HG02840 (cell line): Measurements from ENCODE around the gene TAAR6.
A peak's percentile ranks its signal among the peaks of the same experiment; 100 is the strongest.
"Not testable (repeated sequence)": the region's sequence is repeated elsewhere in the genome, so short reads cannot be mapped to it uniquely, and the experiment has no call there.

ENCODE experiments used
- ATAC-seq: cut with Tn5 transposase; IDR thresholded peaks from one replicate; pipeline ENCODE4 v1.9.1; 2021; ENCODE audit warnings: mild to moderate bottlenecking, moderate library complexity, moderate number of reproducible peaks; ENCODE audit not compliant: unreplicated experiment, low FRiP score

The TAAR6 gene

DNA sequence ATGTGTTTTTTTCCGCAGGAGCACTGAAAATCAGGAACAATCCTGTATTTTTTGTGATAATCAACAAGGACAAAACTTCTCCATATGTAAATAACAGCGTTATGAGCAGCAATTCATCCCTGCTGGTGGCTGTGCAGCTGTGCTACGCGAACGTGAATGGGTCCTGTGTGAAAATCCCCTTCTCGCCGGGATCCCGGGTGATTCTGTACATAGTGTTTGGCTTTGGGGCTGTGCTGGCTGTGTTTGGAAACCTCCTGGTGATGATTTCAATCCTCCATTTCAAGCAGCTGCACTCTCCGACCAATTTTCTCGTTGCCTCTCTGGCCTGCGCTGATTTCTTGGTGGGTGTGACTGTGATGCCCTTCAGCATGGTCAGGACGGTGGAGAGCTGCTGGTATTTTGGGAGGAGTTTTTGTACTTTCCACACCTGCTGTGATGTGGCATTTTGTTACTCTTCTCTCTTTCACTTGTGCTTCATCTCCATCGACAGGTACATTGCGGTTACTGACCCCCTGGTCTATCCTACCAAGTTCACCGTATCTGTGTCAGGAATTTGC is at the start of gene TAAR6:
Gene TAAR6, plus strand, starts transcription at position 102 of the 557 bp plus-strand sequence. Its CDS starts 0 bp downstream, at position 102.
- ATAC-seq, result no peak

GRCh38 chr6:132520953-132521352 is 49.2 kb upstream of the TAAR6 start:
- no peak for ATAC-seq

DNA sequence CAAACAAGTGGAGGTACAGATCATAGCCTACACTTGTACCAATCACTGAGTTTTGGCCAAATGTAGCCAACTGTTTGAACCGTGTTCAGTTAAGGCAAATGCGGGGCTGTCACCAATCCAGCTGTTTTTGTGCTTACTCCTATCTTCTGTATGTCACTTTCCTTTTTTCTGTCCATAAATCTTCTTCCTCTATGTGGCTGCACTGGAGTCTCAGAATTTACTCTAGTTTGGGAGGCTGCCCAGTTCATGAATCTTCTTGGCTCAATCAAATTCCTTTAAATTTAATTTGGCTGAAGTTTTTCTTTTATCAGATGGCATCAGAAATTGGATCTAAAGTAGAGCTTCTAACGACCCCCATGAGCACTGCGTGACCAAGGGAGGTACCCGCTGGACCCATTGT is 45.5 kb upstream of the TAAR6 start:
- no peak for ATAC-seq

DNA sequence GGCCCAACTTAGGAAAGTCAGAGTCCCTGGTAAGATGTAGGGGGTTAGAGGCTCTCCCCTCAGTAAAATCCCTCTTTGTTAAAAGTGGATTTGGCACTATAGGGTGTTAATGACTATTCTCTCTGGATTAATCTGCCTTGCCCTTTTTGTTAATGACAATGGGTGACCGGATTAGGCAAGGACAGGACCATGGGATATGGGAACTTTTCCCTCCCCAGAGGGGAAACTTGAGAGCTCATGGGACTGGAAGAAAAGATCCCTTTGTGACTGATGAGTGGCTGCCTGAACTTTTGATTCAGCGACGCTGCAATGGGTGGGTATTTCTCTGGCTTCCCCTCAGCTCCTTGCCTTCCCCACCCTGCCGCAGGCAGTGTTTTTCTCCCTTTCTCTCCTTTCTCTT is 44.3 kb upstream of the TAAR6 start:
- no peak for ATAC-seq

- no peak for ATAC-seq
These were observed 43.7 kb upstream of the TAAR6 start for GRCh38 chr6:132526461-132526860.

- ATAC-seq, result no peak
These were observed 42.3 kb upstream of the TAAR6 start for GRCh38 chr6:132527791-132528190.

DNA sequence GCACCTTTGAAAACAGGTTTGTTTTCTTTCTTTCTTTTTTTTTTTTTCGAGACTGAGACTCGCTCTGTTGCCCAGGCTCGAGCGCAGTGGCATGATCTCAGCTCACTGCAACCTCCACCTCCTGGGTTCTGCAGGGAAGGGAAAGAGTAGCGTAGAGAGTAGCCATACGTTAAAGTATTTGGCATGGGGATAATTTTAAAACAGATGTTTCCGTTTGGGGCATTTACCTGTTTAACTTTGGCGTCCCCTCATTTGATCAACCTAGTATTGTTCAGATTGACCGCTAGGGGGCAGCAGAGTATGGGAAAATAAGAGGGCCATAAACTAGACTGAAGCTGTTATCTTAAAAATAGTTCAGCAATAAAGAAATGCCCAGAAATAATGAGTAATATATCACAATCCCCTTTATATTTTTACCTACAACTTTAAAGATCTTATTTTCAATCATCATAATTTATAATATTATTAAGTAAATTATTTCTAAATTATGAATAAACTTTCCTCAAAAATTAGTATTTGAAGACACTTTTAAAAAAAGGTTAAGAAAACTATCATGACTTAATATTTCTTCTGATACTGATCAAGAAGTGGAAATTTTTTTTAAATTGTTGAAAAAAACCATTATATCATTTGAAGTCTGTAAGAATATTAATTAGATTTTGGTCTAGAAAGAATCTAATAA is 39.7 kb upstream of the TAAR6 start:
- peak; percentile 70 for ATAC-seq

GRCh38 chr6:132534546-132534945 is 35.6 kb upstream of the TAAR6 start:
- not testable (repeated sequence) for ATAC-seq

DNA sequence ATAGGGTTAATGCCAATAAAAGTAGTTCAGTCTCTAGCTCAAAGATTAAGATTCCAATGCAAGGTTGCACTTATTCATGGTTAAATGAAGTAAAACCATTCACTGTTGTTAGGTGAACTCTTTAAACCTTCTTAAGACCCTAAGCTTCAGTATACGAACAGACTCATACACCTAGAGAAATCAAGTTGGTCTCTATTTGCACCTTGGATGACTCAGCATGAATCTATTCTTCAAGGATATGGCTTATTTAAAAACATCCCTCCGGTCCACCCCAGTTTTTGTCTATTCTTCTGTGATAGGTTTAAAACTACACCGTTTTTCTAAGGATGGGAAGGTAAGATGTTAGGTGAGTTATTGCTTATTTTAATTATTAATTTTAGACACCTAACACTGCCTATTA is 33.0 kb upstream of the TAAR6 start:
- ATAC-seq, result no peak

DNA sequence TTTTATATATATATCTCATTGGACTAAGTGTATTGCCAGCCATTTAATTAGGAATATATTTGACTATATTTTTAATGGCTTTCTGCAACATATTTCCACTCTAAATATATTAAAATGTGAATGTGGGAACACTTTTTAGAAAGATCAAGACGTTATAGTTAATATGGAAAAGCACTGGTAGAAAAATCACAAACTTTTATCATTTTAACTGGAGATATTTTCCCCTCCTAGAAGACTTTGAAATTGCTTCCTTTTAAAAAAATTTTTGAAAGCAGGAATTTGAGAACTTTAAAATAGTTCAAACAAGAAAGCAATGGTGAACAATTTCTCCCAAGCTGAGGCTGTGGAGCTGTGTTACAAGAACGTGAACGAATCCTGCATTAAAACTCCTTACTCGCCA is 32.1 kb upstream of the TAAR6 start, which contains the start of gene TAAR9:
Gene TAAR9, plus strand, starts transcription at position 301 of the 400 bp plus-strand sequence. Its CDS starts 13 bp downstream, at position 314.
- no peak for ATAC-seq

DNA sequence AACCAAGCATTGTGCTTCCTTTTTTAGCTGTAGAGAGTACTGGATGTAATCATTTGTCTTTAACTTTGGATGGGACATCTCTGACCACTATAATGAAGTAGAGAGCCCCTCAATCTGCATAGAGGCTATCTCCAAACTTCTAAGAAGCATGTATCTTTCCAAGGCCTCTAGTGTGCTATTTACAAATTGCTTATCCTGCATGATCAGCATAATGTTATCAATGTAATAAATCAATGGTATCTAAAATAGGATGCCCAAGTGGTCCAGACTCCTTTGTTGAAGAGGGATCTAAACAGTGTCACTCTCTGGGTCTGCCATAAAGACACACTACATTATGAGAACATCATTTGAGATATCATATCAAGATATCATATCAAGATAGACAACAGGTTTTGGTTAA is 25.3 kb upstream of the TAAR6 start:
- no peak for ATAC-seq

- ATAC-seq, result no peak
These were observed 21.2 kb upstream of the TAAR6 start for GRCh38 chr6:132548746-132549463.

GRCh38 chr6:132551214-132551613 is 18.9 kb upstream of the TAAR6 start:
- no peak for ATAC-seq

DNA sequence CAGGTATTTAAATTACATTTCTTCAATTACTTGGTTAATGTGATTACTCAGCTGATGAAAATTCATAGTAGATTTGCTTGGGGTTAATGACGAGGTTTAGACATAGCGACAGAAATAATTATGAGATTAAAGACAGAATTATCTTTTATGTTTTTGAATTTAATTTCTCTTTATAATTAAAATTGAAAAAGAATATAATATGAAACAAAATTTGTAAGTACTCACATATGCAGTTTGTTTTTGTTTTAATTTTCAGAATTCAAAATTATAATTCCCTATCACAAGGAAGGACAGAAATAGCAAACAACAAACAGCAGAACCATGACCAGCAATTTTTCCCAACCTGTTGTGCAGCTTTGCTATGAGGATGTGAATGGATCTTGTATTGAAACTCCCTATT is 17.8 kb upstream of the TAAR6 start, which contains the start of gene TAAR8:
Gene TAAR8, plus strand, starts transcription at position 301 of the 400 bp plus-strand sequence. Its CDS starts 21 bp downstream, at position 322.
- ATAC-seq, result no peak

DNA sequence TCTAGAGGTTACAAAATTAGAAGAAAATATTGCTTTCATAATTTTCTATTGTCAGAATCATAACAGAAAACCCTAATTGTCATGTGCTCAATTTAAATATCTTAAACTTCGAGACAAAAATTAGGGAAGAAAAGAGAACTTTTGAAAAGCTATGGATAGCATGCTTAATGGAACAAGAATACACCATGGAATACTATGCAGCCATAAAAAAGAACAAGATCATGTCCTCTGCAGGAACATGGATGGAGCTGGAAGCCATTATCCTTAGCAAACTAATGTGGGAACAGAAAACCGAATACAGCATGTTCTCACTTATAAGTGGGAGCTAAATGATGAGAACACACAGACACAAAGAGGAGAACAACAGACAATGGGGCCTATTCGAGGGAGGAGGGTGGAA is 10.0 kb upstream of the TAAR6 start:
- ATAC-seq, result not testable (repeated sequence)

DNA sequence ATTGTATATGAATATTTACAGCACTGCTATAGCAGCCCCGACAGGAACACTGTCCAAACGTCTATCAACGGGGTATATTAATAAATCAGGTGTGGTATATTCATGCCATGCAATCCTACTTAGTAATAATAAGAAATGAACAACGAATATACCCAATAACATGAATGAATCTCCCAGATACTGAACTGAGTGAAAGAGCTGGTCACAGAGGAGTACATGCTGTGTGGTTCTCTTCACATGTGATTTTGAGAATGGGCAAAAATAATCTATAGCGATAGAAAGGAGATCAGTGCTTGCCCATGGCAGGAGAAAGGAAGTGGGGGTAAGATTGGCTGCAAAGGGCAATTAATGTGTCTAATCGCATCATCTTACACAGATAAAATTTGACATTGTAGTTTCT is 3.7 kb upstream of the TAAR6 start:
- ATAC-seq, result no peak

GRCh38 chr6:132567566-132567965 is 2.6 kb upstream of the TAAR6 start:
- no peak for ATAC-seq

DNA sequence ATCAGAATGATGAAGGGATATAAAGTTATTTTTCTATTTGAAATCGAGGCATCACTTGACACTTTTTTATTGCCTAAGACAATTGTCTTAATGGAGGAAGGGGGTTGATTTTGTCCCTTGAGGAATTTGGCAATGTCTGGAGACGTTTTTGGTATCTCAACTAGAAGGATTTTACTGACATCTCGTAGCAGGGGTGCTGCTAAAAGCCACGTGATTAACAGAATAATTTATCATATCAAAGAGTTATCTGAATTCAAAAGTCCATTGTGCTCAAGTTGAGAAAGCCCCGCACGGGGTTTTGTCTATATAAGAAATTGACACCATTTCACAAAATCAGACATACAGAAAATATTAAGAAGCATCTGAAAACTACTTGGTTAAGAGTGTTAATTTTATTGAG is 1.5 kb upstream of the TAAR6 start:
- ATAC-seq, result no peak

DNA sequence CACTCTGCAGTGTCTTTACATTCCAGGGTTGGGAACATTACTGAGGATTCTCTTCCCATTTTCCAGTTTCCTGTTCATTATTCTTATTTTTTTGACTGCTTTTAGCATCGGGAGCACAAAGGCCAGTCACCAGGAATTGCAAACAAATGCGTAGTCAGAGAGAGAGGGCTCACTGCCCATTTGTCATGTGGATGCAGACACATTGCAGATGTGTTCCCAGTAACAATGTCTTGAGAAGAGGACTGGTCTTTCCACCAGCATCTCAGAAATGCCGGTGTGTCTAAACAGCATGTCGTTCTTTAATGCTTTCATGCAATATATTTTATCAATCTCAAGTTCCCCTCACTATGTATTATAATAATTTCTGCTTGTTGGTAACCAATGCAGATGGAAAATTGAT is 952 bp upstream of the TAAR6 start:
- ATAC-seq, result no peak

GRCh38 chr6:132571774-132572173 is 1.7 kb downstream of the TAAR6 start:
- ATAC-seq, result no peak

DNA sequence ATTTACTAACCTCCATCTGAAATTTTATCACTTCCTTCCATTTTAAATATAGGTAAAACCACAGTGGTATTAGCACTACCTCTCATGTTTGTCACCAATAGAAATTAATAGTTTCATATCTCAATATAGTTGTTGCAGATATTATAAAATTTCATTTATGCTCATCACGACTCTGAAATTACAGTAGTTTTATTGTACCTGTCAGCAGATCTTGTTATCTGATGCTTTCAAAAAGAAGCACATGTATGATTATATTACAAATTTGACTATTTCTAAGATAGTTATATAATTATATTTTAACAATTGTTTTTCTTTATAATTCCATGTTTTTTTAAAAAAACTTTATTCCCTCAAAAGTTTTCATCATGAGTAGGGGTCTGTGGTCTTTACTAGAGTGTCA is 14.6 kb downstream of the TAAR6 start:
- no peak for ATAC-seq

GRCh38 chr6:132587424-132587823 is 17.3 kb downstream of the TAAR6 start:
- no peak for ATAC-seq
